HEK293T (cell line): ENCODE measurements around the gene TBL2.

Source experiments
- CTCF ChIA-PET: fragments of 350-600 bp; formaldehyde crosslinking; extraction: SDS; loops from one replicate; lab custom pipeline; 2021; ENCODE audit warnings: antibody characterized with exemption, inconsistent platforms; lab: Yijun Ruan, JAX
- POLR2A ChIA-PET: fragments of 350-600 bp; formaldehyde crosslinking; extraction: SDS; loops from one replicate; lab custom pipeline; 2020; ENCODE audit warnings: antibody characterized with exemption, inconsistent platforms; lab: Yijun Ruan, JAX
- DNase-seq: peaks from one replicate; pipeline ENCODE4 v3.0.0; 2012; ENCODE audit warnings: mixed read lengths; ENCODE audit errors: extremely low spot score
- ARNT ChIP-seq: fragments of 450-650 bp; IDR thresholded peaks from 2 replicates; pipeline ENCODE4 v1.6.1; 2017; ENCODE audit warnings: mild to moderate bottlenecking
- BHLHE40 ChIP-seq: fragments of 450-650 bp; IDR thresholded peaks from 2 replicates; pipeline ENCODE4 v1.6.1; 2016; ENCODE audit warnings: mild to moderate bottlenecking, moderate library complexity, borderline replicate concordance
- CTBP1 ChIP-seq: fragments of 450-650 bp; IDR thresholded peaks from 2 replicates; pipeline ENCODE4 v1.6.1; 2016; ENCODE audit warnings: borderline replicate concordance
- ELF4 ChIP-seq: fragments of 450-650 bp; IDR thresholded peaks from 2 replicates; pipeline ENCODE4 v1.6.1; 2017; ENCODE audit warnings: antibody characterized with exemption
- FOXA1 ChIP-seq: fragments of 450-650 bp; IDR thresholded peaks from 2 replicates; pipeline ENCODE4 v1.6.1; 2016; ENCODE audit warnings: mild to moderate bottlenecking
- FOXK2 ChIP-seq: fragments of 450-650 bp; IDR thresholded peaks from 2 replicates; pipeline ENCODE4 v1.6.1; 2016; ENCODE audit warnings: mild to moderate bottlenecking
- FOXM1 ChIP-seq: fragments of 450-650 bp; IDR thresholded peaks from 2 replicates; pipeline ENCODE4 v1.6.1; 2017; ENCODE audit warnings: mild to moderate bottlenecking, borderline replicate concordance
- HDGF ChIP-seq: fragments of 450-650 bp; IDR thresholded peaks from 2 replicates; pipeline ENCODE4 v1.6.1; 2017; ENCODE audit warnings: antibody characterized with exemption, borderline replicate concordance
- L3MBTL2 ChIP-seq: fragments of 450-650 bp; conservative IDR thresholded peaks from 2 replicates; pipeline ENCODE4 v1.6.1; 2016; ENCODE audit warnings: mild to moderate bottlenecking
- LEF1 ChIP-seq: fragments of 450-650 bp; IDR thresholded peaks from 2 replicates; pipeline ENCODE4 v1.6.1; 2017; ENCODE audit warnings: mild to moderate bottlenecking, borderline replicate concordance
- NFRKB ChIP-seq: fragments of 450-650 bp; IDR thresholded peaks from 2 replicates; pipeline ENCODE4 v1.6.1; 2016; ENCODE audit warnings: mild to moderate bottlenecking, moderate library complexity
- SP1 ChIP-seq: fragments of 450-650 bp; IDR thresholded peaks from 2 replicates; pipeline ENCODE4 v1.6.1; 2017
- SUZ12 ChIP-seq: fragments of 450-650 bp; IDR thresholded peaks from 2 replicates; pipeline ENCODE4 v1.6.1; 2016; ENCODE audit warnings: mild to moderate bottlenecking
- TARDBP ChIP-seq: fragments of 450-650 bp; IDR thresholded peaks from 2 replicates; pipeline ENCODE4 v1.6.1; 2016
- ZNF384 ChIP-seq: fragments of 450-650 bp; IDR thresholded peaks from 2 replicates; pipeline ENCODE4 v1.6.1; 2016
- TF ChIP-seq, protein P1 (sequence below): fragments of 450-650 bp; IDR thresholded peaks from 2 replicates; pipeline ENCODE4 v1.6.1; 2016

Gene TBL2

DNA sequence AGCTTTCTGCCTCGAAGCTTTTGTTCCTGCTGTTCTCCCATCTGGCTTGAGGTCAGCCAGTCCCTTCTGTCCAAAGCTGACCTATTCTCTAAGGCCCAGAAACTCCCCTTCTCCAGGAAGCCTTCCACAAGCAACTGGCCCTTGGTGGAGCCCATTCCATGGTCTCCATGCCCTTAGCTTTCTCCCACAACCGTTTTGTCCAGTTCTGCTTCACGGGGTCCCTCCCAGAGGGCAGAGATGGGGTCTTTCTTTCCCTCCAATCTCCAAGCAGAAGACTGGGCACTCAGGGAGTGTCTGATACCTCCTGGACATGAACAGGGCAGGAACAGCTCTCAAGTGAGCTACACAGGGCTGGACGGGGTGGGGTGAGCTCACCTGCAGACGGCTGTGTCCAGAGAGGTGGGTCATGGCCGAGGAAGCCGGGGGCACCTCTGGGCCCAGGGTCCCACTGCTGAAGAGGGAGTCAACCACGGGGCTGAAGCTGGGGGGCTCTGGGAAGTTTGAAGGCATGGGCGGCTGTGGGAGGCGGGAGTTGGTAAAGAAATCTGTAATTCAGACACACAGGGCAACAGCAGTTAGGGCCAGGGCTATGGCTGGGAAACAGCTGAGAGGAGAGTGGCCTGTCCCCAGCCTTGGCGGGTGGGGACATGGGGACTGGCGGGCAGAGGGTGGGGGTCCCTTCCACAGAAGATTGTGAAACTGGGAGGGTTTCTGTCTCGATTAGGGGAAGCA, 20.9 kb upstream of the TBL2 start:
- TF ChIP-seq, protein P1, sequence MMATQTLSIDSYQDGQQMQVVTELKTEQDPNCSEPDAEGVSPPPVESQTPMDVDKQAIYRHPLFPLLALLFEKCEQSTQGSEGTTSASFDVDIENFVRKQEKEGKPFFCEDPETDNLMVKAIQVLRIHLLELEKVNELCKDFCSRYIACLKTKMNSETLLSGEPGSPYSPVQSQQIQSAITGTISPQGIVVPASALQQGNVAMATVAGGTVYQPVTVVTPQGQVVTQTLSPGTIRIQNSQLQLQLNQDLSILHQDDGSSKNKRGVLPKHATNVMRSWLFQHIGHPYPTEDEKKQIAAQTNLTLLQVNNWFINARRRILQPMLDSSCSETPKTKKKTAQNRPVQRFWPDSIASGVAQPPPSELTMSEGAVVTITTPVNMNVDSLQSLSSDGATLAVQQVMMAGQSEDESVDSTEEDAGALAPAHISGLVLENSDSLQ = no peak
- TF ChIP-seq NFRKB (no peak), FOXA1 (no peak), SUZ12 (no peak), TARDBP (no peak), FOXK2 (no peak), ELF4 (no peak), L3MBTL2 (no peak), SP1 (no peak), FOXM1 (no peak)
- DNase-seq = no peak
- POLR2A ChIA-PET = no interaction called here
- CTCF ChIA-PET = no interaction called here

DNA sequence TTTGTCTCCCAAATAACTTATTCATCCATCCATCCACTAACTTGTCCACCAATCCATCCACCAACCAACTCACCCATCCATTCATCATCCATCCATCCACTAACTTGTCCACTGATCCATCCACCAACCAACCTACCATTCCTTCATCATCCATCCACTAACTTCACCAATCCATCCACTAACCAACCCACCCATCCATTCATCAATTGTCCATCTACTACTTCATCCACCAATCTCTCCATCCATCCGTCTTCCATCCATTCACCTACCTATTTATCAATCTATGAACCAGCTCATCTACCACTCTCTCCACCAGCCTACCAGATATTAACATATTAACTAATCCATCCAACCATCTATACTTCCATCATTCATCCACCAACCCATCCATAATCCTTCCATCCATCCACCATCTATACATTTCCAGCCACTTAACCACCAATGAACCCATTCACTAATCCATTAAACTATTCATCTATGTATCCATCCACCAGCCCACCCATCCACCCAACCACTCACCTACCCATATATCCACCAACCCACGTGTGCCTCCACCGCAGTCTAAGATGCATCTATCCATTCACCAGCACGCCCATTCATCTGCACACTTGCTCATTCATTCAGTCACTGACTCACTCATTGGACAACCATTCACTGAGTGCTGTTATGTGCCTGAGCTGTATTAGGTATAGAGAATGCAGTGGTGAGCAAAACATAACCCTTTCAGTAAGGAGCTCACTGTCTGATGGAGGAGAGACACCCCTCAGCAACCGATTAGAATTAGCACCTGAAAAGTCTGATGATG, 19.8 kb upstream of the TBL2 start:
- ChIA-PET CTCF (no interaction called here), POLR2A (no interaction called here)
- no peak for DNase-seq
- TF ChIP-seq TARDBP (peak; percentile 70), ELF4 (no peak)

DNA sequence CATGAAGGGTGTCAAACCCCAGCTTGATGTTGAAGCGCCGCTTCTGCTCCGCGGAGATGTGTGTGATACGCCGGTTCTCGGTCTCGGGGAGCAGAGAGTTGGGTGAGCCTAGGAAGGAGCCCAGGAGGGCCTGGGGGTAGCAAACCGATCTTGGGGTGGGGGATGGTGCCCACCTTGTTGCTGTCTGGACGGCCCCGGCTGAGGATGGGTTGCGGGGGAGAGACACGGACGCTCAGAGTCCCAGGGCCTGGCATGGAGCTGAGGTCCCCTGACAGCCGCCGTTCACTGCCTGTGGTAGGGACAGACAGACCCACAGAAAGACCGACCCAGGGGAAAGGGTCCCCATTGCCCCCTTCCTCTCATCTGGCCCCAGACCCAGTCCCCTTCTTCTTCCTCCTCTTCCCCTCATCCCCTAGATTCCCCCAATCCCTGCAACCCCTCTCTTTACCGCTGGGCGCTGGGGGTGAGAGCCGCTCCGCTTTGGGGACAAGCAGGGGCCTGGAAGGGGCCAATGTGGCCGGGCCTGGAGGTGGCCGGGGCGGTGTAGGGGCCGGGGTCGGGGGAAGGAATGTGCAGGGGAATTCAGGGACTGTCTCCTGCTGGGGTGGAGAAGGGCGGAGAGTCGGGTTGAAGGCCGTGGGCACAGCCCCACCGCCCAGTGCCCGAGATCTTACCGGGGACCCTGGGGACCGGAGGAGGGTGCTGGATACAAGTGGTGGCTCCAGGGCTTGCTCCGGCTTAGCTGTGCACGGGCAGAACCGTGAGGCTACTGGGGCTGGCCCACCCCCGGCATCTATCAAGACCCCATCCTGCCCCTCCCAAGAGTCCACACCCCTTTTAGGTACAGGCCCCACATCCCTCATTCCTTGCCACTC, 18.0 kb upstream of the TBL2 start:
- CTCF ChIA-PET = no interaction called here

DNA sequence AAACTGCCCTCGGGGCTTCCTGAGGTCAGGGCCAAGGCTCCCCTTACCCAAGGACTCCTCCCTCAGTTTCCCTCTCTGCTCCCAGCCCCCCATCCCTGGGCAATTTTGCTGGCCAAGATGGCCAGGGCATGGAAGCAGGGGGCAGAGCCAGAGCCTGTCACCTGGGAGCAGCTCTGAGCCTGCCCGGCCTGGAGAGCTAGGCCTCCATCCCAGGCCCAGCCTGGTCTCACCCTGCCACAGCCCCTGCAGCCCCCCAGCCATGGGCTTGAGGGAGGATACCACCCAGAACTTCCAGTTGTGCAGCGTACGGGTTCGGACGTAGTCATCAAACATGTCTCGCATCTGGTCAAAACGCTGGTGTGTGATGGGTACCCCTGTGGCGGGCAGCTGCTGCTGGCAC, 17.0 kb upstream of the TBL2 start:
- ChIA-PET CTCF (interaction anchor here (1.0 kb wide), 1 partner anchor 12 kb away, joined by 5 read pairs; no protein-coding TSS in a partner anchor), POLR2A (interaction anchor here (1.2 kb wide), 1 partner anchor 8 kb away, joined by 3 read pairs; no protein-coding TSS in a partner anchor)
- DNase-seq = no peak
- TF ChIP-seq CTBP1 (no peak), FOXM1 (no peak), ARNT (no peak), ELF4 (no peak), L3MBTL2 (no peak)

More for the DNA sequence above, 18.0 kb upstream of the TBL2 start:
- DNase-seq = no peak
- TF ChIP-seq NFRKB (no peak), FOXK2 (no peak), ZNF384 (no peak), BHLHE40 (no peak), LEF1 (no peak), L3MBTL2 (no peak), CTBP1 (no peak), ARNT (no peak), SP1 (no peak), SUZ12 (no peak), FOXA1 (no peak), TARDBP (no peak), ELF4 (no peak), HDGF (no peak), FOXM1 (no peak)
- TF ChIP-seq, protein P1 = no peak
- POLR2A ChIA-PET = no interaction called here

DNA sequence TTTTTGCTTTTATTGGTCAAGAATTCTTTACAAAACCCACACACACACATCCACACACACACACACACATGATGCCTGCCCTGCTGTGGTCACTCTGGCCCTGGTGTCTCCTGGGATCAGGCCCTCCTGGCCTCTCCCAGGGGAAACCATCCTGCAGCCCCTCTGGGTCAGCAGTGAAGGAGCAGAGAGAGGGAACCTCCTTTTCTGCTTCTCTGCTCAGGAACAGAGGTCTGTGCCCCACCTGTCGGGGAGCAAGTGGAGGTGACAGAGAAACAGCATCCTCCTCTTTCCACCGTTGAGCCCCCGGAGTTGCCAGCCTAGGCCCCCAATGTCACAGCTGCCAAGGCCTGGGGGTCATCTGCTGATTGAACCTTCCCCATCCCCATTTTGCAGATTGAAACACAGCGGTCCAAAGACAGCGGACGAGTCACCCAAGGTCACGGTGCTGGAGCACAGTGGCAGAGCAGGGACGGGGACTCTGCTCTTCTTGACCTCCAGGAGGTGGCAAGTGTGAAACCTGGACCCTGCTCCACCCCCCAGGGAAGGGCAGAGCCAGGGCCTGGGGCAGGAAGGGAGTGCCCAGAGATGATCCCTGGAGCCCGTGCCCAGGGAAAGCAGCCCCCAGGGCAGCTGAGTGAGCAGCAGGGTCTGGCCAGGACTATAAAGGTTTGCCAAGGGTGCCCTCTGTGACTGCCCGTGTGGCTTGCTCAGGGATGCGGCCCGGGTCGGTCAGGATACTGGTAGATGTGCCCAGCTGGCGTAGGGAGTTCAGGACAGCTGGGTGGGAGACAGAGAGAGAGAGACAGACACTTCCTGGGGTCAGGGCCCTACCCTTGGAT, 15.0 kb upstream of the TBL2 start:
- POLR2A ChIA-PET = no interaction called here

More for the DNA sequence above, 15.0 kb upstream of the TBL2 start:
- TF ChIP-seq TARDBP (no peak), CTBP1 (no peak), SUZ12 (no peak), NFRKB (no peak), FOXM1 (no peak)
- TF ChIP-seq, protein P1 = no peak
- DNase-seq = no peak
- CTCF ChIA-PET = no interaction called here
